GM12878 (cell line): Measurements from ENCODE around the gene METAP1D. TPM values are rescaled to one million over a fixed set of nuclear protein-coding genes. Genes with fewer than 3 reads are reported as not detected.
"Not testable (repeated sequence)": the region's sequence is repeated elsewhere in the genome, so short reads cannot be mapped to it uniquely, and the experiment has no call there.

Experiments used
- ATAC-seq: fragments of 200-7000 bp; cut with Tn5 transposase; 3 replicates; pipeline ENCODE4 v1.9.1; 2020; ENCODE audit warnings: mild to moderate bottlenecking, moderate library complexity
- BruUV-seq: library from RNA; stranded (reverse); fragments of 400-500 nt; replicated peaks from 2 replicates; lab custom pipeline; 2021; lab: Mats Ljungman, UMichigan
- CTCF ChIA-PET: fragments of 300-600 bp; sonication (Branson Sonifier 250); formaldehyde crosslinking; extraction: SDS; loops from one replicate; lab custom pipeline; 2021; ENCODE audit warnings: inconsistent platforms; lab: Yijun Ruan, JAX
- POLR2A ChIA-PET: fragments of 350-600 bp; formaldehyde crosslinking; extraction: SDS; loops from one replicate; lab custom pipeline; 2021; ENCODE audit warnings: inconsistent platforms; lab: Charles Lee
- RAD21 ChIA-PET: fragments of 300-600 bp; sonication (Branson Sonifier 250); formaldehyde crosslinking; loops from one replicate; lab custom pipeline; 2023; ENCODE audit warnings: antibody characterized with exemption; ENCODE audit not compliant: unreplicated experiment; lab: Charles Lee
- SMC1A ChIA-PET: fragments of 300-600 bp; sonication (Branson Sonifier 250); formaldehyde crosslinking; loops from one replicate; lab custom pipeline; 2023; ENCODE audit not compliant: unreplicated experiment, uncharacterized antibody; lab: Charles Lee
- DNase-seq: peaks from one replicate; pipeline ENCODE4 v3.0.0-alpha.2; 2011; ENCODE audit warnings: low read depth, low spot score
- FAIRE-seq: peaks from 3 replicates; lab custom pipeline; 2011; peaks lifted over from hg19 to GRCh38; lab: Jason Lieb, UNC
- H2AFZ ChIP-seq: 2 replicates; pipeline ENCODE4 v1.6.0; 2011; ENCODE audit warnings: low read depth, low read length, control low read depth; ENCODE audit not compliant: control insufficient read depth
- H3K27ac ChIP-seq: 2 replicates; pipeline ENCODE4 v1.5.1; 2011; ENCODE audit warnings: control low read depth; ENCODE audit not compliant: control insufficient read depth, insufficient read depth
- H3K27me3 ChIP-seq, 2 experiments: replicated peaks in 1 of 2; 2 replicates each; pipeline versions ENCODE4 v1.6.0 to v1.6.1; 2011; ENCODE audit warnings: low read length in 1 of 2; ENCODE audit not compliant: control insufficient read depth in 2 of 2, insufficient read depth in 2 of 2
- H3K36me3 ChIP-seq, 2 experiments: 2 replicates each; pipeline ENCODE4 v1.5.1; 2011; ENCODE audit warnings: low read length in 1 of 2; ENCODE audit not compliant: control insufficient read depth in 2 of 2, insufficient read depth in 2 of 2
- H3K4me1 ChIP-seq: 2 replicates; pipeline ENCODE4 v1.6.1; 2011; ENCODE audit warnings: mild to moderate bottlenecking, low read length, moderate library complexity, mixed read lengths; ENCODE audit not compliant: control insufficient read depth, insufficient read depth
- H3K4me2 ChIP-seq: 2 replicates; pipeline ENCODE4 v1.6.0; 2011; ENCODE audit warnings: control low read depth; ENCODE audit not compliant: control insufficient read depth, insufficient read depth
- H3K4me3 ChIP-seq: fragments of 200-600 bp; sonication (generic); 2 replicates; pipeline ENCODE4 v1.5.1; 2016
- H3K79me2 ChIP-seq: 2 replicates; pipeline ENCODE4 v1.6.0; 2011; ENCODE audit warnings: low read length; ENCODE audit not compliant: control insufficient read depth, insufficient read depth
- H3K9ac ChIP-seq: 2 replicates; pipeline ENCODE4 v1.8.0; 2011; ENCODE audit warnings: low read length, control low read depth, mixed read lengths; ENCODE audit not compliant: control insufficient read depth, insufficient read depth
- H3K9me3 ChIP-seq: replicated peaks from 3 replicates; pipeline ENCODE4 v1.5.1; 2011; ENCODE audit warnings: mild to moderate bottlenecking, low read length; ENCODE audit not compliant: control insufficient read depth, insufficient read depth
- H4K20me1 ChIP-seq: 2 replicates; pipeline ENCODE4 v1.6.0; 2011; ENCODE audit not compliant: control insufficient read depth, insufficient read depth
- EZH2 ChIP-seq: IDR thresholded peaks from 2 replicates; pipeline ENCODE4 v1.6.1; 2012; ENCODE audit warnings: low read depth, mild to moderate bottlenecking, control low read depth, inconsistent platforms, low read length, borderline replicate concordance; ENCODE audit not compliant: control insufficient read depth
- IKZF2 ChIP-seq, 2 experiments: fragments of 450-650 bp; IDR thresholded peaks; 2 replicates each; pipeline ENCODE4 v1.6.1; 2017; ENCODE audit warnings: mild to moderate bottlenecking in 2 of 2, moderate library complexity in 2 of 2
- NFIC ChIP-seq: IDR thresholded peaks from 2 replicates; pipeline ENCODE4 v1.6.1; 2012; ENCODE audit warnings: low read depth, mild to moderate bottlenecking, inconsistent platforms, low read length, moderate library complexity
- SMAD1 ChIP-seq: fragments of 450-650 bp; IDR thresholded peaks from 2 replicates; pipeline ENCODE4 v1.6.1; 2018; ENCODE audit warnings: mild to moderate bottlenecking, low read depth; ENCODE audit not compliant: partially characterized antibody
- TCF12 ChIP-seq: IDR thresholded peaks from 2 replicates; pipeline ENCODE4 v1.6.1; 2011; ENCODE audit warnings: low read depth, mild to moderate bottlenecking, low read length
- YBX1 ChIP-seq: fragments of 450-650 bp; IDR thresholded peaks from 2 replicates; pipeline ENCODE4 v1.6.1; 2016; ENCODE audit warnings: antibody characterized with exemption
- ZNF24 ChIP-seq: fragments of 450-650 bp; IDR thresholded peaks from 2 replicates; pipeline ENCODE4 v1.6.1; 2017; ENCODE audit warnings: antibody characterized with exemption, mild to moderate bottlenecking
- WGBS: methylation state at CpG from one replicate; pipeline ENCODE4 v1.1.6; 2016; ENCODE audit warnings: low lambda C conversion rate; ENCODE audit not compliant: insufficient replicate concordance, insufficient coverage; ENCODE audit errors: missing lambda C conversion rate; 5-methylcytosine and 5-hydroxymethylcytosine counted together
- in situ Hi-C: fragments of 300-500 bp; cut with MboI; formaldehyde crosslinking; loops from 9 replicates; pipeline ENCODE4 v1.14.3; 2018; ENCODE audit warnings: mixed read lengths
- intact Hi-C: fragments of 100-400 bp; cut with micrococcal nuclease; formaldehyde crosslinking; loops from one replicate; pipeline ENCODE4 v1.14.2; 2022; ENCODE audit not compliant: unreplicated experiment
- polyA plus RNA-seq, 11 experiments: library from polyadenylated mRNA; depleted of rRNA in 4 of 11; unstranded in 6 of 11; stranded (reverse) in 5 of 11; fragments of >200 nt; fragmentation: Nextera tagmentation in 4 of 11; fragmentation: Illumina TruSeq in 1 of 11; extraction: Ambion mirVana in 4 of 11; extraction: Trizol in 1 of 11; gene quantifications; 1 replicate in 1 of 11; 2 replicates in 10 of 11; pipeline versions ENCODE4 v1.2.1 to v1.2.3, GENCODE V29; 2011 to 2016; ENCODE audit warnings: inconsistent platforms in 2 of 11, missing spikeins in 2 of 11, low read depth in 1 of 11
- total RNA-seq, 4 experiments: library from RNA; depleted of rRNA in 3 of 4; stranded (reverse); fragments of >200 nt in 3 of 4; fragmentation: Illumina TruSeq in 1 of 4; extraction: Trizol in 1 of 4; gene quantifications; 2 replicates each; pipeline versions ENCODE4 v1.2.1 to v1.2.3, GENCODE V29; 2013 to 2021

METAP1D gene
- total and polyA plus RNA-seq, 10 of the 15 experiments (the other 5 are each of a cell fraction or from before 2014, with no cell fraction given): 4.5 to 12.1 (median 7.8) TPM

DNA sequence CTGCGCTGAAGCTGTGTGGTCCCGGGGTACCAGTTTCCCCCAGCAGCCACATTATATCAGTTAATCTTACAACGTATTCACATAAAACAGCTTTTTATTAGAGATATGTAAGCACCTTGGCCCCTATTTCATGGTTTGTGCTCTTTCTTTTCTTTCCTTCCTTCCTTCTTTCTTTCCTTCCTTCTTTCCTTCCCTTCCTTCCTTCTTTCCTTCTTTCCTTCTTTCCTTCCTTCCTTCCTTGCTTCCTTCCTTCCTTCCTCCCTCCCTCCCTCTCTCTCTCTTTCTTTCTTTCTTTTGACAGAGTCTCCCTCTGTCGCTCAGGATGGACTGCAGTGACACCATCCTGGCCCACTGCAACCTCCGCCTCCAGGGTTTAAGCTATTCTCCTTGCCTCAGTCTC lies 3.7 kb upstream of the METAP1D start:
- no peak for ATAC-seq
- Histone ChIP-seq H3K36me3 (no peaks in the 10 kb centered on the region), H3K9me3 (no peaks in the 10 kb centered on the region), H3K27ac (no peak overlapping the region), H3K9ac (no peak overlapping the region), H3K27me3 (no peaks in the 10 kb centered on the region; a peak in 1 of 4 replicates), H3K4me1 (peaks cover 6% of the 10 kb centered on the region), H3K4me2 (no peak overlapping the region), H2AFZ (no peak overlapping the region), H3K4me3 (no peak overlapping the region), H3K79me2 (no peaks in the 10 kb centered on the region), H4K20me1 (no peaks in the 10 kb centered on the region)
- ChIA-PET SMC1A (no interaction called here), RAD21 (no interaction called here), POLR2A (no interaction called here), CTCF (no interaction called here)
- FAIRE-seq: no peak
- no TSS peak for BruUV-seq
- intact Hi-C loops: loop anchor here (5.0 kb wide), 2 partner anchors 91 to 106 kb away; partner anchors contain the start of genes DLX1 and DLX2
- in situ Hi-C loops: no loop called here
- DNase-seq: no peak
- TF ChIP-seq SMAD1 (no peak), IKZF2 (IDR thresholded peaks at IDR 0.05) (no peak), NFIC (no peak), ZNF24 (no peak), EZH2 (no peak), TCF12 (no peak), YBX1 (no peak)
- WGBS: 96% methylated on average over 5 of the region's 5 CpGs

DNA sequence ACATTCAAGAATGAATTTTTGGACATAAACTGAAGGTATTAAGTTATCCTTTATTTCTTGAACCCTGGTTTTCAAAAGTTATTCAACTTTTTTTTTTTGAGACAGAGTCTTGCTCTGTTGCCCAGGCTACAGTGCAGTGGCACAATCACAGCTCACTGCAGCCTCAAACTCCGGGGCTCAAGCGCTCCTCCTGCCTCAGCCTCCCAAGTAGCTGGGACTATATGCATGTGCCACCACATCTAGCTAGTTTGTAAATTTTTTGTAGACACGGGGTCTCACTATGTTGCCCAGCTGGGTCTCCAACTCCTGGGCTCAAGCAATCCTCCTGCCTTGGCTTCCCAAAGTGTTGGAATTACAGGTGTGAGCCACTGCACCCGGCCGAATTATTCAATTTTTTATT lies 2.7 kb upstream of the METAP1D start:
- ATAC-seq, H3K36me3 ChIP-seq, H3K4me1 ChIP-seq, BruUV-seq, DNase-seq, H3K9me3 ChIP-seq, RAD21 ChIA-PET, H2AFZ ChIP-seq, CTCF ChIA-PET, H3K4me2 ChIP-seq, H3K9ac ChIP-seq, H3K4me3 ChIP-seq, H3K27ac ChIP-seq, H3K27me3 ChIP-seq, FAIRE-seq, SMC1A ChIA-PET, in situ Hi-C loops, H4K20me1 ChIP-seq, POLR2A ChIA-PET, H3K79me2 ChIP-seq: not testable (repeated sequence)
- 63% methylated on average over 5 of the region's 5 CpGs for WGBS
- intact Hi-C loops: loop anchor here (5.0 kb wide), 2 partner anchors 90 to 105 kb away; partner anchors contain the start of genes DLX1 and DLX2
